Liver (tissue), 3 donors: ENCODE results near the gene M6PR.
A peak's percentile ranks its signal among the peaks of the same experiment; 100 is the strongest.
"Not testable (repeated sequence)": the region's sequence is repeated elsewhere in the genome, so short reads cannot be mapped to it uniquely, and the experiment has no call there.

Experiments
- FOXA1 ChIP-seq: IDR thresholded peaks from 2 replicates; pipeline ENCODE4 v1.6.1; 2016; ENCODE audit warnings: antibody characterized with exemption
- GABPA ChIP-seq, 2 donors: IDR thresholded peaks in 1 of 2; conservative IDR thresholded peaks in 1 of 2; 2 replicates each; pipeline ENCODE4 v1.6.1; 2016; ENCODE audit warnings: antibody characterized with exemption in 2 of 2, mild to moderate bottlenecking in 1 of 2, moderate library complexity in 1 of 2
- JUND ChIP-seq, 2 donors: IDR thresholded peaks; 2 replicates each; pipeline ENCODE4 v1.6.1; 2016; ENCODE audit warnings: antibody characterized with exemption in 2 of 2
- NR2F2 ChIP-seq: IDR thresholded peaks from 2 replicates; pipeline ENCODE4 v1.6.1; 2016; ENCODE audit warnings: antibody characterized with exemption
- RAD21 ChIP-seq, 2 donors: IDR thresholded peaks; 2 replicates each; pipeline ENCODE4 v1.6.1; 2016; ENCODE audit warnings: antibody characterized with exemption in 2 of 2, mild to moderate bottlenecking in 2 of 2
- RXRA ChIP-seq, 2 donors: IDR thresholded peaks; 2 replicates each; pipeline ENCODE4 v1.6.1; 2017 to 2018; ENCODE audit warnings: antibody characterized with exemption in 2 of 2, mild to moderate bottlenecking in 1 of 2
- SP1 ChIP-seq: IDR thresholded peaks from 2 replicates; pipeline ENCODE4 v1.6.1; 2018; ENCODE audit warnings: antibody characterized with exemption, mild to moderate bottlenecking
- TAF1 ChIP-seq: conservative IDR thresholded peaks from 2 replicates; pipeline ENCODE4 v1.6.1; 2016; ENCODE audit warnings: antibody characterized with exemption, mild to moderate bottlenecking
- YY1 ChIP-seq: IDR thresholded peaks from 2 replicates; pipeline ENCODE4 v1.6.1; 2016; ENCODE audit warnings: antibody characterized with exemption, mild to moderate bottlenecking
- TF ChIP-seq, protein P1 (sequence below): fragments of 150-350 bp; IDR thresholded peaks from 2 replicates; pipeline ENCODE4 v1.5.1; 2017; ENCODE audit warnings: improper control_type of control experiment, low read depth, low read length; ENCODE audit not compliant: missing input control
- TF ChIP-seq, protein P2 (sequence below): IDR thresholded peaks from 2 replicates; pipeline ENCODE4 v1.6.1; 2016; ENCODE audit warnings: antibody characterized with exemption, mild to moderate bottlenecking
- TF ChIP-seq, protein P3 (sequence below): IDR thresholded peaks from 2 replicates; pipeline ENCODE4 v1.6.1; 2016; ENCODE audit warnings: antibody characterized with exemption
- TF ChIP-seq, protein P4 (sequence below): IDR thresholded peaks from 2 replicates; pipeline ENCODE4 v1.6.1; 2016; ENCODE audit warnings: antibody characterized with exemption
- TF ChIP-seq, protein P5 (sequence below): IDR thresholded peaks from 2 replicates; pipeline ENCODE4 v1.6.1; 2016; ENCODE audit warnings: antibody characterized with exemption
- donor health status: healthy.
- donor health status: healthy.

DNA sequence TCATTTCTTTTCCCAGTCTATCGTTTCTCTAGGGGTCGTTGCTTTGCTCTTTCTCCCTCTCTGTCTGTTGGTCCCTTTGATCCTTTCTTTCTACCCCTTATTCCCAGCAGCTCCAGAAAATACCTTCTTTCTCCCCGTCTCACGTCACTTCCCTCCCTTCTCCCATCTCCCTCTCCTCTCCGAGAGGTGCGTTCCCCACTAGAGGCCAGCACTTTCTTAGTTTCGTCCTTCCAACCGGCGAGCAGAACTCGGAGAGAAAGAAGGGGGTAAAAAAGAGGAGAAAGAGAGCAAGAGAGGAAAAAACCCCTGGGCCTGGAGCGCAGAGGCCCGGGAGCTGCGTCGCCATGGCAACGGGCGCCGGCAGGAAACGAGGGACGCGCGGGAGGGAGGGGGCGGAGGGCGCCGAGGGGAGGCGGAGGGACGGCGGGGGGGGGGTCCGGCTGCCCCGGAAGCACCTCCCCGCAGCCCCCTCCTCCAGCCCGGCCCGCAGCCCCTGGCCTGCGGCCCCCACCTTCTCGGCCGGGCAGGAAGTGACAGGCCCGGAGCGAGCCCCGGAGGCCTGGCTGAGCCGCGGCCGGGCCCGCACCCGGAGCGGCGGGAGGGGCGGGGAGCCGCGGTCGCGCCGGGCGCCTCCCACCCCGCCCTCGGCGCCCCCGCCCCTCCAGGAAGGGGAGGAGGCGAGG is 35.3 kb downstream of the M6PR start, which contains the start of gene PHC1:
- TF ChIP-seq RAD21 (IDR thresholded peaks at IDR 0.05): peak; percentile 40 to 45
- not testable (repeated sequence) for TF ChIP-seq GABPA (IDR thresholded peaks at IDR 0.05 in 1 of 2, conservative IDR thresholded peaks at IDR 0.05 in 1 of 2); FOXA1; YY1; SP1; RXRA (IDR thresholded peaks at IDR 0.05); NR2F2; TAF1; JUND (IDR thresholded peaks at IDR 0.05)
- TF ChIP-seq, protein P1, sequence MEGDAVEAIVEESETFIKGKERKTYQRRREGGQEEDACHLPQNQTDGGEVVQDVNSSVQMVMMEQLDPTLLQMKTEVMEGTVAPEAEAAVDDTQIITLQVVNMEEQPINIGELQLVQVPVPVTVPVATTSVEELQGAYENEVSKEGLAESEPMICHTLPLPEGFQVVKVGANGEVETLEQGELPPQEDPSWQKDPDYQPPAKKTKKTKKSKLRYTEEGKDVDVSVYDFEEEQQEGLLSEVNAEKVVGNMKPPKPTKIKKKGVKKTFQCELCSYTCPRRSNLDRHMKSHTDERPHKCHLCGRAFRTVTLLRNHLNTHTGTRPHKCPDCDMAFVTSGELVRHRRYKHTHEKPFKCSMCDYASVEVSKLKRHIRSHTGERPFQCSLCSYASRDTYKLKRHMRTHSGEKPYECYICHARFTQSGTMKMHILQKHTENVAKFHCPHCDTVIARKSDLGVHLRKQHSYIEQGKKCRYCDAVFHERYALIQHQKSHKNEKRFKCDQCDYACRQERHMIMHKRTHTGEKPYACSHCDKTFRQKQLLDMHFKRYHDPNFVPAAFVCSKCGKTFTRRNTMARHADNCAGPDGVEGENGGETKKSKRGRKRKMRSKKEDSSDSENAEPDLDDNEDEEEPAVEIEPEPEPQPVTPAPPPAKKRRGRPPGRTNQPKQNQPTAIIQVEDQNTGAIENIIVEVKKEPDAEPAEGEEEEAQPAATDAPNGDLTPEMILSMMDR: peak; percentile 6
- TF ChIP-seq, protein P2, sequence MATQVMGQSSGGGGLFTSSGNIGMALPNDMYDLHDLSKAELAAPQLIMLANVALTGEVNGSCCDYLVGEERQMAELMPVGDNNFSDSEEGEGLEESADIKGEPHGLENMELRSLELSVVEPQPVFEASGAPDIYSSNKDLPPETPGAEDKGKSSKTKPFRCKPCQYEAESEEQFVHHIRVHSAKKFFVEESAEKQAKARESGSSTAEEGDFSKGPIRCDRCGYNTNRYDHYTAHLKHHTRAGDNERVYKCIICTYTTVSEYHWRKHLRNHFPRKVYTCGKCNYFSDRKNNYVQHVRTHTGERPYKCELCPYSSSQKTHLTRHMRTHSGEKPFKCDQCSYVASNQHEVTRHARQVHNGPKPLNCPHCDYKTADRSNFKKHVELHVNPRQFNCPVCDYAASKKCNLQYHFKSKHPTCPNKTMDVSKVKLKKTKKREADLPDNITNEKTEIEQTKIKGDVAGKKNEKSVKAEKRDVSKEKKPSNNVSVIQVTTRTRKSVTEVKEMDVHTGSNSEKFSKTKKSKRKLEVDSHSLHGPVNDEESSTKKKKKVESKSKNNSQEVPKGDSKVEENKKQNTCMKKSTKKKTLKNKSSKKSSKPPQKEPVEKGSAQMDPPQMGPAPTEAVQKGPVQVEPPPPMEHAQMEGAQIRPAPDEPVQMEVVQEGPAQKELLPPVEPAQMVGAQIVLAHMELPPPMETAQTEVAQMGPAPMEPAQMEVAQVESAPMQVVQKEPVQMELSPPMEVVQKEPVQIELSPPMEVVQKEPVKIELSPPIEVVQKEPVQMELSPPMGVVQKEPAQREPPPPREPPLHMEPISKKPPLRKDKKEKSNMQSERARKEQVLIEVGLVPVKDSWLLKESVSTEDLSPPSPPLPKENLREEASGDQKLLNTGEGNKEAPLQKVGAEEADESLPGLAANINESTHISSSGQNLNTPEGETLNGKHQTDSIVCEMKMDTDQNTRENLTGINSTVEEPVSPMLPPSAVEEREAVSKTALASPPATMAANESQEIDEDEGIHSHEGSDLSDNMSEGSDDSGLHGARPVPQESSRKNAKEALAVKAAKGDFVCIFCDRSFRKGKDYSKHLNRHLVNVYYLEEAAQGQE: not testable (repeated sequence)
- TF ChIP-seq, protein P3, sequence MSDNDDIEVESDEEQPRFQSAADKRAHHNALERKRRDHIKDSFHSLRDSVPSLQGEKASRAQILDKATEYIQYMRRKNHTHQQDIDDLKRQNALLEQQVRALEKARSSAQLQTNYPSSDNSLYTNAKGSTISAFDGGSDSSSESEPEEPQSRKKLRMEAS: not testable (repeated sequence)
- TF ChIP-seq, protein P4, sequence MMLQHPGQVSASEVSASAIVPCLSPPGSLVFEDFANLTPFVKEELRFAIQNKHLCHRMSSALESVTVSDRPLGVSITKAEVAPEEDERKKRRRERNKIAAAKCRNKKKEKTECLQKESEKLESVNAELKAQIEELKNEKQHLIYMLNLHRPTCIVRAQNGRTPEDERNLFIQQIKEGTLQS: not testable (repeated sequence)
- TF ChIP-seq, protein P5, sequence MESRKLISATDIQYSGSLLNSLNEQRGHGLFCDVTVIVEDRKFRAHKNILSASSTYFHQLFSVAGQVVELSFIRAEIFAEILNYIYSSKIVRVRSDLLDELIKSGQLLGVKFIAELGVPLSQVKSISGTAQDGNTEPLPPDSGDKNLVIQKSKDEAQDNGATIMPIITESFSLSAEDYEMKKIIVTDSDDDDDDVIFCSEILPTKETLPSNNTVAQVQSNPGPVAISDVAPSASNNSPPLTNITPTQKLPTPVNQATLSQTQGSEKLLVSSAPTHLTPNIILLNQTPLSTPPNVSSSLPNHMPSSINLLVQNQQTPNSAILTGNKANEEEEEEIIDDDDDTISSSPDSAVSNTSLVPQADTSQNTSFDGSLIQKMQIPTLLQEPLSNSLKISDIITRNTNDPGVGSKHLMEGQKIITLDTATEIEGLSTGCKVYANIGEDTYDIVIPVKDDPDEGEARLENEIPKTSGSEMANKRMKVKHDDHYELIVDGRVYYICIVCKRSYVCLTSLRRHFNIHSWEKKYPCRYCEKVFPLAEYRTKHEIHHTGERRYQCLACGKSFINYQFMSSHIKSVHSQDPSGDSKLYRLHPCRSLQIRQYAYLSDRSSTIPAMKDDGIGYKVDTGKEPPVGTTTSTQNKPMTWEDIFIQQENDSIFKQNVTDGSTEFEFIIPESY: not testable (repeated sequence)
